Measurements from ENCODE around the gene PLCXD3.

The PLCXD3 gene

DNA sequence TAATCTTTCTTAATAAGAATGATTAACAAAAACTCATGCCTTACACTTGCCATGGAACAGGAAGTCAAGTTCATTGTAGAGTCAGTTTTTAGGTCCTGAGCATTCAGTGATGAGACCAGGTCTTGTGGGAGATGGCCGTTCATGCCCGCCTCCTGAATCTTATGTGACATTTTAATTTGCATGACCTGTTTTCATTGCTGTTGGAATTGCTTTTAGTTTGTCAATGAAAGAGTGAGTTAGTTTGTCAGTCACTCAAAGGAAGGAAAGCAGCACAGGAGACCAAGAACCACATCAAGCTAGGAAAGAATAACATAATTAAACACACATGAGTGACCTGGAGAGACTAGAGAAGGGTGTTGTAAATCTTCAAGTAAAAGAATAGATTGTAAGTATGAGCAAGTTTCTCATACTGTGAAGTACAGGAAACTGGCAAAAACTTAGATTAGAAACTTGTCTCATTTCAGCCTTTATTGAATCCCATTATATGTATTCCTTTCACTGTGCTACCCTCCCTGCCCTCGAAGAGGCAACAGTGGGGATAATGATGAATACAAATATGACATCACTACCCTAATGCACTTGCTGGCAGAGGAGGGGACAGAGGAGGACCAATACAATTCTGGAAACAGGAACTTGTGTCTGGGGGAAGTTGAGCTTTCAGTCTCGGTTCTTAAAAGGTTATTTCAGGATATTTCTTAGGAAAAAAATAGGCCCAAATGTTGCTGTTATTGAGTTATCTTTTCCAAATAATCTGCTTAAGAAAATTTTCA, 232.7 kb downstream of the PLCXD3 start:
- DNase-seq: no peak

- no peak for DNase-seq
Observed at GRCh38 chr5:41275813-41276512, 234.4 kb downstream of the PLCXD3 start.

DNA sequence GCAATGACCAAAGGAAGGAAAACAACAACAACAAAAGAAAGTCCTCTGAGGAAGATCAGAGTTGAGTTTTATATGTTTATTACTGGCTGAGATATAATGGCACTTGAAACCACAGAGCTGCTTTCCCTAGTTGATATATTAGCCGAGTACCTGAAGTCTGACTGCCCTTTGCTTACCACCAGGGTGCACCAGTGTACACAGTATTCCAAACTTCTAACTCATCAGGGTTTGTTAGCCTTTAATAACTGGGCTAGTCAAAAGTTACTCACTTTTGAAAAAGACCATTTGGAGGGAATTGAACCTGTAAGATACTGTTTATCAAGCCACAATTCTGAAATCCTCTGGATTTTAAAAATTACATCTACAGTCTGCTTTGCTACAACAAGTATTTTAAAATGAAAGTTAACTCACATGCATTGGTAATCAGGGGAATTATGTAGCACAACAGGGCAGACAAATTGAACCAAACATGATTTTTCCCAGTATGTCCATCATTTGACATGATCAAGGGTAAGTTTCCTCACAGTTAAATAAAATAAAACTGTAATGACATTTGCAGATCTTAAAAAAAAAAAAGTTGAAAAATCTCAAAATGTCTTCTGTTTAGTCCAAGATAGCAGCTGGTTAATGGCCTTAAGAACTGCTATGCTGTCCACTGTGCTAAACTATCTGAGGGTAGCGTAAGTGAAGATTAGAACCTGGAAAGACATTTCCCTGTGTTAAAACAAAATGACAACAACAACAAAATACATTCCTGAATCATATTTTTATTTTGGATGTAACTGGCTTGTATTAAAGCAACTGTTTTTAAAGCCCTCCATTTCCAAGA, 239.8 kb downstream of the PLCXD3 start:
- no peak for DNase-seq

- DNase-seq: no peak
Observed at GRCh38 chr5:41268894-41269293, 241.5 kb downstream of the PLCXD3 start.

- no peak for DNase-seq
Observed at GRCh38 chr5:41266377-41266776, 244.0 kb downstream of the PLCXD3 start.

GRCh38 chr5:41264019-41264418, 246.4 kb downstream of the PLCXD3 start:
- no peak for DNase-seq

DNA sequence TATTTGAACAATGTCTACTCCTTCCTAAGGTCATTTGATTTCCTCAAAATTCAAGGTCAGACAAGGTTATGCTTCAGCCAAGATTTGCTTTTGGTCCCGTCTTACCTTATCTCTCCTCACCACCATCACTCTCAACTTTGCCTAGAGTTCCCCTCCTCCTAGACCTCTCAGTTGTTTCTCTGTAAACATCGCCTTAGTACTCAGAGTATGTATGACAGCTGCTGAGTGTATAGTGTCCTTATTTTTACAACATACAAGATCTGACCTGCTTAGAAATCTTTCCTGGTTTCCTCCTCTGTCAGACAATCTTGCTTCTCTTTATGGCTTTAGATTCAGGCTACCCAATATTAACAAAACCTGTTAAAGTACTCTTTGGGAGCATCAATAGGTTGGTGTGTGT, 247.1 kb downstream of the PLCXD3 start:
- no peak for DNase-seq

Data from stimulated activated CD4-positive, alpha-beta T cell treated with anti-CD3 and anti-CD28 coated beads, Interleukin-12 subunit alpha, Interleukin-12 subunit beta, amount 100 ng/mL, for 4 hours (primary cell).